Measurements from ENCODE around the gene TBRG4.

GRCh38 chr7:45085619-45086200 is 25.8 kb downstream of the TBRG4 start:
- TF ChIP-seq SP2 (tag by site-specific recombination; IDR thresholded peaks at IDR 0.05) = no peak
- no peak for TF ChIP-seq YY1 (tag by site-specific recombination; IDR thresholded peaks at IDR 0.05)
- no peak for TF ChIP-seq ZNF449 (tag by site-specific recombination; IDR thresholded peaks at IDR 0.05)
- no peak for TF ChIP-seq ZBTB48 (tag by site-specific recombination; IDR thresholded peaks at IDR 0.05)
- no peak for TF ChIP-seq INSM2 (tag by site-specific recombination; IDR thresholded peaks at IDR 0.05)
- no peak for TF ChIP-seq CTCF (tag by site-specific recombination; IDR thresholded peaks at IDR 0.05)
- TF ChIP-seq ATF2 (tag by site-specific recombination; IDR thresholded peaks at IDR 0.05; ENCODE audit: low read depth) = no peak
- TF ChIP-seq ELK4 (IDR thresholded peaks at IDR 0.05; ENCODE audit: borderline replicate concordance, low read depth, low read length) = no peak

All from HEK293 (cell line).